ENCODE data around the gene RNASEH2C. TPM values are rescaled to one million over a fixed set of nuclear protein-coding genes. Genes with fewer than 3 reads are reported as not detected.

RNASEH2C gene
- total RNA-seq, 1 experiment from 2014 or later, result 96.2 TPM

DNA sequence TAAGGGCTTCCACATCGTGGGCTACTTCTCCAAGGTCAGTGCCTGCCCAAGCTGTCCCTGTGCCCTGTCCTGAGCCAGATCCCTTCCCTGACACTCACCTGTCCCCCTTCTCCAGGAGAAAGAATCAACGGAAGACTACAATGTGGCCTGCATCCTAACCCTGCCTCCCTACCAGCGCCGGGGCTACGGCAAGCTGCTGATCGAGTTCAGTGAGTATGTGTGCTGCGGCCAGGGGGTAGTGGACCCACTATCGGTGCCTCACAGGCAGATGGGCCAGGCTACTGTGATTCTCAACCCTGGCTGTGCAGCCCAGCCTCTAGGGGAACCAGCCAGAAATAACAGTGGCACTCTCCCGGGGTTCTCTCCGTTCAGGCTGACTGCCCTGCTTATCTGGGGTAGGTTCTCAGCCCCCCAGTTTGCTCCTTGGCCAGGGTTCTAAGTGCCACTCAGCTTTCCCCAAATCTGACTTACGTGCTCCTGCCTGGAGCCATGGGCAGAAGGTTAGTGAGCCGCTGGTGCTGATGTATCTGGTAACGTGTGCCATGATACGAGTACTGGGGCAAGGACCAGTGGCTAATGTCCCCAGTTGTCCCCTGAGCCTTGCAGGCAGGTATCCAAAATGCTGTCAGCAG lies 3.7 kb downstream of the RNASEH2C start:
- no peaks in the 10 kb centered on the region for H3K9me2 ChIP-seq (replicated peaks; ENCODE audit: low read length)
- peaks cover 56% of the 10 kb centered on the region for H3K36me3 ChIP-seq (ENCODE audit: low read depth, low read length)
- ATAC-seq (no peak), DNase-seq (no peak)
- H3K9me3 ChIP-seq (ENCODE audit: low read length), result no peaks in the 10 kb centered on the region
- no peak overlapping the region for H2AFZ ChIP-seq (ENCODE audit: low read length)
- H3K4me2 ChIP-seq (ENCODE audit: low read length), result no peak overlapping the region
- intact Hi-C loops (cut with micrococcal nuclease), result loop anchor here (10.0 kb wide), 1 partner anchor 268 kb away; no protein-coding TSS in a partner anchor
- ChIA-PET POLR2A (ENCODE audit: unreplicated experiment) (no interaction called here), CTCF (no interaction called here)
- H3K9ac ChIP-seq (ENCODE audit: low read length), result no peak overlapping the region
- H3K4me1 ChIP-seq (ENCODE audit: insufficient read depth, low read length), result peaks cover 20% of the 10 kb centered on the region
- peaks cover 50% of the 10 kb centered on the region for H3K79me2 ChIP-seq (ENCODE audit: low read length)
- H3K27me3 ChIP-seq (ENCODE audit: low read length), result no peaks in the 10 kb centered on the region
- H3K27ac ChIP-seq (ENCODE audit: low read length), result no peak overlapping the region
- H3K4me3 ChIP-seq (ENCODE audit: low read length), result no peak overlapping the region
- no TSS peak for BruUV-seq (replicated peaks)
- H4K20me1 ChIP-seq (ENCODE audit: low read length), result peaks cover 14% of the 10 kb centered on the region; the same call in 1 of the 2 replicates
- TF ChIP-seq, protein P1, sequence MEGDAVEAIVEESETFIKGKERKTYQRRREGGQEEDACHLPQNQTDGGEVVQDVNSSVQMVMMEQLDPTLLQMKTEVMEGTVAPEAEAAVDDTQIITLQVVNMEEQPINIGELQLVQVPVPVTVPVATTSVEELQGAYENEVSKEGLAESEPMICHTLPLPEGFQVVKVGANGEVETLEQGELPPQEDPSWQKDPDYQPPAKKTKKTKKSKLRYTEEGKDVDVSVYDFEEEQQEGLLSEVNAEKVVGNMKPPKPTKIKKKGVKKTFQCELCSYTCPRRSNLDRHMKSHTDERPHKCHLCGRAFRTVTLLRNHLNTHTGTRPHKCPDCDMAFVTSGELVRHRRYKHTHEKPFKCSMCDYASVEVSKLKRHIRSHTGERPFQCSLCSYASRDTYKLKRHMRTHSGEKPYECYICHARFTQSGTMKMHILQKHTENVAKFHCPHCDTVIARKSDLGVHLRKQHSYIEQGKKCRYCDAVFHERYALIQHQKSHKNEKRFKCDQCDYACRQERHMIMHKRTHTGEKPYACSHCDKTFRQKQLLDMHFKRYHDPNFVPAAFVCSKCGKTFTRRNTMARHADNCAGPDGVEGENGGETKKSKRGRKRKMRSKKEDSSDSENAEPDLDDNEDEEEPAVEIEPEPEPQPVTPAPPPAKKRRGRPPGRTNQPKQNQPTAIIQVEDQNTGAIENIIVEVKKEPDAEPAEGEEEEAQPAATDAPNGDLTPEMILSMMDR (conservative IDR thresholded peaks at IDR 0.05; ENCODE audit: low read depth, low read length), result no peak
- TF ChIP-seq EZH2phosphoT487 (IDR thresholded peaks at IDR 0.05; ENCODE audit: borderline replicate concordance, low read length), result no peak
- TF ChIP-seq EZH2 (IDR thresholded peaks at IDR 0.05; ENCODE audit: low read length, unreplicated experiment), result no peak
- H3F3A ChIP-seq (ENCODE audit: low read length, unreplicated experiment), result no peaks in the 10 kb centered on the region

DNA sequence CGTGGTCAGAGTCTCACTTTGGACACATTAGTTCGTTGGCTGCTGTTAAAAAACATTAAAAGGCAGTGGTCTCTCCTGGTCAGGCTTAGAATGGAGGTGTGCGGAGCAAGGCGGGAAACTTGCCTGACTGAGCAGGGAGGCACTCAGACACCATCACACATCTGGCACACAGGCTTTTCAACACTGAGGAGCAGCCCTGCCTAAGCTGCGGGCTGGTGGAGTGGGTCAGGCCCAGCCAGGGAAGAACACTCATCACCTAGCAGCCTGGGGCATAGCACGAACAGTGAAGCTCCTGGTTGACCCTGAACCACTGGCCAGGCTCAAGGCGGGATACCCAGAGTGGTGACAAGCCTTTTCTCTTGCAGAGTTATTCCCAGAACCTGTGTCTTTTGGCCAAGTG lies 4.3 kb downstream of the RNASEH2C start:
- BruUV-seq (replicated peaks), result no TSS peak
- CTCF ChIA-PET, result no interaction called here
- Histone ChIP-seq H4K20me1 (ENCODE audit: low read length) (peaks cover 14% of the 10 kb centered on the region; the same call in 1 of the 2 replicates), H3K9me3 (ENCODE audit: low read length) (no peaks in the 10 kb centered on the region), H3K9ac (ENCODE audit: low read length) (no peak overlapping the region), H3K79me2 (ENCODE audit: low read length) (peaks cover 50% of the 10 kb centered on the region), H3K27ac (ENCODE audit: low read length) (no peak overlapping the region), H3K36me3 (ENCODE audit: low read depth, low read length) (peaks cover 56% of the 10 kb centered on the region), H3K27me3 (ENCODE audit: low read length) (no peaks in the 10 kb centered on the region), H2AFZ (ENCODE audit: low read length) (no peak overlapping the region), H3K4me1 (ENCODE audit: insufficient read depth, low read length) (peaks cover 22% of the 10 kb centered on the region), H3K4me3 (ENCODE audit: low read length) (no peak overlapping the region), H3K9me2 (replicated peaks; ENCODE audit: low read length) (no peaks in the 10 kb centered on the region), H3F3A (ENCODE audit: low read length, unreplicated experiment) (no peaks in the 10 kb centered on the region), H3K4me2 (ENCODE audit: low read length) (no peak overlapping the region)
- ATAC-seq (no peak), DNase-seq (no peak)
- TF ChIP-seq EZH2phosphoT487 (IDR thresholded peaks at IDR 0.05; ENCODE audit: borderline replicate concordance, low read length), result no peak
- TF ChIP-seq EZH2 (IDR thresholded peaks at IDR 0.05; ENCODE audit: low read length, unreplicated experiment), result no peak
- TF ChIP-seq, protein P1 (conservative IDR thresholded peaks at IDR 0.05; ENCODE audit: low read depth, low read length), result no peak
- POLR2A ChIA-PET (ENCODE audit: unreplicated experiment), result no interaction called here
- intact Hi-C loops (cut with micrococcal nuclease), result loop anchor here (10.0 kb wide), 1 partner anchor 268 kb away; no protein-coding TSS in a partner anchor

DNA sequence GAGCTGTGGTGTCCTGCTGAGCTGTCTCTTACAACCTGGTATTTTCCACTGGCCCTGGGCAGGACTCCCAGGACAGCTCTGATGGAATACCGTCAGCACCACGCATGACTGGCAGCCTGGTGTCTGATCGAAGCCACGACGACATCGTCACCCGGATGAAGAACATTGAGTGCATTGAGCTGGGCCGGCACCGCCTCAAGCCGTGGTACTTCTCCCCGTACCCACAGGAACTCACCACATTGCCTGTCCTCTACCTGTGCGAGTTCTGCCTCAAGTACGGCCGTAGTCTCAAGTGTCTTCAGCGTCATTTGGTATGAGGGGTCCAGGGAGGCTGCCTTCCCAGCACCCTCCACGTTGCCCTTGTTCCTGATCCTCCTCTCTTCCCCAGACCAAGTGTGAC lies 6.2 kb downstream of the RNASEH2C start:
- POLR2A ChIA-PET (ENCODE audit: unreplicated experiment), result no interaction called here
- Histone ChIP-seq H3K9me2 (replicated peaks; ENCODE audit: low read length) (no peaks in the 10 kb centered on the region), H3K4me3 (ENCODE audit: low read length) (no peak overlapping the region), H3K4me1 (ENCODE audit: insufficient read depth, low read length) (peaks cover 26% of the 10 kb centered on the region), H3K27ac (ENCODE audit: low read length) (no peak overlapping the region), H3K27me3 (ENCODE audit: low read length) (no peaks in the 10 kb centered on the region), H3K9me3 (ENCODE audit: low read length) (no peaks in the 10 kb centered on the region), H3K36me3 (ENCODE audit: low read depth, low read length) (peaks cover 56% of the 10 kb centered on the region), H3K9ac (ENCODE audit: low read length) (no peak overlapping the region), H3K79me2 (ENCODE audit: low read length) (peaks cover 40% of the 10 kb centered on the region), H3K4me2 (ENCODE audit: low read length) (no peak overlapping the region), H3F3A (ENCODE audit: low read length, unreplicated experiment) (no peaks in the 10 kb centered on the region), H2AFZ (ENCODE audit: low read length) (no peak overlapping the region), H4K20me1 (ENCODE audit: low read length) (peaks cover 12% of the 10 kb centered on the region; the same call in 1 of the 2 replicates)
- TF ChIP-seq EZH2 (IDR thresholded peaks at IDR 0.05; ENCODE audit: low read length, unreplicated experiment) (no peak), EZH2phosphoT487 (IDR thresholded peaks at IDR 0.05; ENCODE audit: borderline replicate concordance, low read length) (no peak)
- TF ChIP-seq, protein P1 (conservative IDR thresholded peaks at IDR 0.05; ENCODE audit: low read depth, low read length), result no peak
- ATAC-seq (no peak), DNase-seq (no peak)
- intact Hi-C loops (cut with micrococcal nuclease), result loop anchor here (10.0 kb wide), 1 partner anchor 270 kb away; no protein-coding TSS in a partner anchor
- no TSS peak for BruUV-seq (replicated peaks)
- CTCF ChIA-PET, result interaction anchor here (0.6 kb wide), 2 partner anchors 246 to 439 kb away, joined by 3 to 5 read pairs; no protein-coding TSS in a partner anchor

Measured in PC-3 (cell line).